Adrenal gland (tissue), 12 donors: Measurements from ENCODE around the gene EI24. TPM values are rescaled to one million over a fixed set of nuclear protein-coding genes. Genes with fewer than 3 reads are reported as not detected.
A peak's percentile ranks its signal among the peaks of the same experiment; 100 is the strongest.

ENCODE experiments used
- DNase-seq, 7 donors: peaks; one replicate each; pipeline ENCODE4 v3.0.0-alpha.2; 2019 to 2020
- H3K27ac ChIP-seq, 5 donors: fragments of 200-600 bp; sonication (generic) in 4 of 5; 1 replicate in 3 of 5; 2 replicates in 2 of 5; pipeline versions ENCODE4 v1.5.1 to v1.8.0; 2016 to 2020; ENCODE audit warnings: mild to moderate bottlenecking in 1 of 5
- H3K27me3 ChIP-seq: fragments of 200-600 bp; 2 replicates; pipeline ENCODE4 v1.8.0; 2021
- H3K36me3 ChIP-seq, 2 donors: fragments of 200-600 bp; replicated peaks in 1 of 2; 1 replicate in 1 of 2; 2 replicates in 1 of 2; pipeline versions ENCODE4 v1.5.1 to v1.8.0; 2018 to 2022
- H3K4me1 ChIP-seq, 2 donors: fragments of 200-600 bp; replicated peaks in 1 of 2; 1 replicate in 1 of 2; 2 replicates in 1 of 2; pipeline versions ENCODE4 v1.5.1 to v1.8.0; 2018 to 2021
- H3K4me3 ChIP-seq, 4 donors: fragments of 200-600 bp; sonication (generic) in 3 of 4; one replicate each; pipeline ENCODE4 v1.5.1; 2016 to 2018
- H3K9me3 ChIP-seq, 3 donors: fragments of 200-600 bp; sonication (generic) in 1 of 3; replicated peaks in 1 of 3; 1 replicate in 2 of 3; 2 replicates in 1 of 3; pipeline versions ENCODE4 v1.5.1 to v1.8.0; 2016 to 2021
- CTCF ChIP-seq, 6 experiments: fragments of 450-650 bp in 4 of 6; fragments of 200-600 bp in 2 of 6; sonication (generic) in 1 of 6; IDR thresholded peaks; 1 replicate in 5 of 6; 2 replicates in 1 of 6; pipeline versions ENCODE4 v1.5.1 to v1.8.0; 2016 to 2021; ENCODE audit warnings: antibody characterized with exemption in 6 of 6, mild to moderate bottlenecking in 2 of 6, moderate library complexity in 1 of 6
- POLR2A ChIP-seq, 2 donors: fragments of 450-650 bp; IDR thresholded peaks; one replicate each; pipeline ENCODE4 v1.6.1; 2017; ENCODE audit warnings: antibody characterized with exemption in 2 of 2, mild to moderate bottlenecking in 2 of 2, moderate library complexity in 1 of 2
- WGBS, 4 donors: extraction: QIAGEN DNeasy Blood & Tissue Kit in 2 of 4; methylation state at CpG; one replicate each; pipeline versions ENCODE4 v1.1.5 to v1.1.7; 2013 to 2017; 5-methylcytosine and 5-hydroxymethylcytosine counted together
- intact Hi-C, 2 donors: fragments of 100-400 bp; cut with DNase I; formaldehyde crosslinking; loops; one replicate each; pipeline versions ENCODE4 v1.14.1 to v1.15.0; 2022 to 2023
- polyA plus RNA-seq, 3 donors: library from polyadenylated mRNA; stranded (reverse); fragments of 200-250 nt in 2 of 3; fragments of 350-450 nt in 1 of 3; fragmentation: Illumina TruSeq in 1 of 3; extraction: RNeasy Lipid Tissue Mini Kit (QIAGEN cat#74804) in 1 of 3; gene quantifications; one replicate each; pipeline ENCODE4 v1.2.3, GENCODE V29; 2013 to 2014
- total RNA-seq, 9 donors: library from RNA; depleted of rRNA in 4 of 9; stranded (reverse); fragments of >200 nt in 4 of 9; fragments of 120-200 nt in 1 of 9; fragmentation: NEBNext Ultra II Directional in 1 of 9; extraction: Animal tissue kit (Norgen Biotek cat#: 25700) in 1 of 9; gene quantifications; one replicate each; pipeline versions ENCODE4 v1.1.0 to v1.2.4, GENCODE V29; 2013 to 2023
- donor health status: healthy with polysubstance abuse.
- donor health status: Bipolar disorder and iron deficiency.
- donor health status: DM: yes; HTN: yes; CAD: no.
- donor health status: DM: no; HTN: no; CAD: no.
- donor health status: DM: no; HTN: no; CAD: no.
- donor health status: DM: yes; HTN: yes; CAD: no.

Gene EI24
- total and polyA plus RNA-seq, 12 donors: 19.0 to 65.6 (median 46.7) TPM

GRCh38 chr11:125621995-125622394, 52.7 kb downstream of the EI24 start:
- intact Hi-C loops: loop anchor here (10.0 kb wide), 1 partner anchor 253 kb away; no protein-coding TSS in a partner anchor
- no peak for DNase-seq
- Histone ChIP-seq H3K9me3 (no peaks in the 10 kb centered on the region), H3K27ac (no peak overlapping the region), H3K27me3 (no peaks in the 10 kb centered on the region), H3K4me3 (no peak overlapping the region), H3K4me1 (peaks cover 6 to 18% of the 10 kb centered on the region in 2 donors), H3K36me3 (peaks cover 0 to 49% of the 10 kb centered on the region in 2 donors)
- WGBS, 4 donors: 84 to 89% (median 86%) methylated on average over 2 of the region's 2 CpGs
- TF ChIP-seq CTCF (IDR thresholded peaks at IDR 0.05) (no peak), POLR2A (IDR thresholded peaks at IDR 0.05) (no peak)

DNA sequence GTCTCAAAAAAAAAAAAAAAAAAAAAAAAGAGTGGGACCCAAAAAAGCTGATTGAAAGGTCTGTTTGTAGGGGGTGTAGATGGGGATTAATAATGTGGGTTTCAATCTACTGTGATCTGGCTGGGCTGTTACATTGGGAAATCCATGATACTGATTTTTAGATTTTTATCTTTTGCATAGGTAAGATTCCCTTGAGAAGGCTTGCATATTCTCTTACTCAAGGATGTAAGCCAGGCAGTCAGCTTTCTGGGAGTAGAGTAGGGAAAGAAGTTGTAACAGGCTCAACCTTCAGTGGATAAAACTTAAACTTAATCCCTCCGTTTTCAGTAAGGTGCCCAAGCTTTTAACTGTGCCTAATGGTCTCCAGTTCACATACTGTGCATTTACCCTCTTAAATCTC, 53.8 kb downstream of the EI24 start:
- no peak for TF ChIP-seq POLR2A (IDR thresholded peaks at IDR 0.05)
- no peak for TF ChIP-seq CTCF (IDR thresholded peaks at IDR 0.05)
- Histone ChIP-seq H3K36me3 (peaks cover 0 to 39% of the 10 kb centered on the region in 2 donors), H3K9me3 (no peaks in the 10 kb centered on the region), H3K4me1 (peaks cover 6 to 18% of the 10 kb centered on the region in 2 donors), H3K27me3 (no peaks in the 10 kb centered on the region), H3K27ac (no peak overlapping the region), H3K4me3 (no peak overlapping the region)
- DNase-seq: no peak
- intact Hi-C loops: loop anchor here (10.0 kb wide), 1 partner anchor 252 kb away; no protein-coding TSS in a partner anchor
- WGBS, 4 donors: 88 to 97% (median 89%) methylated on average over 1 of the region's 1 CpG

DNA sequence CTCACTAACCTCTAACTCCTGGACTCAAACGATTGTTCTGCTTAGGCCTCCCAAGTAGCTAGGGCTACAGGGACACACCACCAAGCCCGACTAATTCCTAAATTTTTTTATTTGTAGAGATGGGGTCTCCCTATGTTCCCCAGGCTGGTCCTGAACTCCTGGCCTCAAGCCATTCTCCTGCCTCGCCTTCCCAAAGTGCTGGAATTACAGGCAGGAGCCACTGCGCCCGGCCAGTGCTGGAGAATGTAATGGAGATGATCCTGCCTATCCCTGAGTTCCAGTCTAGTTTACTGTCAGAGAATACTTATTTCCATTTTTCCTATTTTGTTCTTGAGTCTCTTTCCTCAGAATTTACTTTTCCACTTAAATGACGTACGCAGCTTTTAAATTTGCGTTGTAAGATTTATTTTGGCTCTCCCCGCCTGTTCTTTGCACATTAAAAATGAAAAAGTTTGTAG, 55.5 kb downstream of the EI24 start, which contains the start of gene CHEK1:
Gene CHEK1 (plus strand): TSS at position 408 of the 458 bp plus-strand sequence. CDS start 1,606 bp downstream, outside the sequence.
- intact Hi-C loops: loop anchor here (10.0 kb wide), 1 partner anchor 250 kb away; no protein-coding TSS in a partner anchor
- Histone ChIP-seq H3K27ac (peak within 1 kb of the TSS; percentile 57 to 93 (median 88)), H3K4me3 (peak within 1 kb of the TSS; percentile 13 to 62 (median 46)), H3K9me3 (no peaks in the 10 kb centered on the region), H3K27me3 (no peaks in the 10 kb centered on the region), H3K4me1 (peaks cover 6 to 18% of the 10 kb centered on the region in 2 donors), H3K36me3 (peaks cover 0 to 22% of the 10 kb centered on the region in 2 donors)
- DNase-seq: peak in 3 of 7 donors; percentile 16 to 54 (median 22)
- TF ChIP-seq POLR2A (IDR thresholded peaks at IDR 0.05) (no peak), CTCF (IDR thresholded peaks at IDR 0.05) (no peak)
- 60 to 68% (median 63%) methylated on average over 9 of the region's 9 CpGs for WGBS, 4 donors

DNA sequence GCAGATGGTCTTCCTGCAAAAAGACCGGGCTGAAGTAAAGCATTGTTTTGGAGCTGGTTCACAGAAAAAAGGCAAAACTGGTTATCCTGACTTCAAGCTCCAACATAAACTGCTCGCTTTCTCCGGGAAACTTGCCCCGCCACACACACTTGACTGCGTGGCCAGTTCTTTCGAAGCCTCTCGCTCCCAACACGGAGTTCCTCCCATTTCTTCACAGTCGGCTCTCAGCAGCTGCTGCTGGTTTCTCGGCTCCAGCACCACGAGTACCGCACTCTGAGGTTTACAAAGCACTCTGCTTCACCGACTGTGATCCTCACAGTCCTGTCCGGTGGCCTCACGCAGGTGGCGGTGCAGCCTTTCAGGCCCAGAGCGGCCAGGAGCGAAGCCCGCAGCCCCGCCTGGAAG, 56.0 kb downstream of the EI24 start:
- Histone ChIP-seq H3K4me1 (peaks cover 6 to 18% of the 10 kb centered on the region in 2 donors), H3K4me3 (peak overlapping the region; percentile 13 to 62 (median 46)), H3K27me3 (no peaks in the 10 kb centered on the region), H3K9me3 (no peaks in the 10 kb centered on the region), H3K27ac (peak overlapping the region; percentile 57 to 93 (median 88)), H3K36me3 (peaks cover 0 to 18% of the 10 kb centered on the region in 2 donors)
- intact Hi-C loops: loop anchor here (10.0 kb wide), 1 partner anchor 250 kb away; no protein-coding TSS in a partner anchor
- TF ChIP-seq CTCF (IDR thresholded peaks at IDR 0.05): no peak
- no peak for TF ChIP-seq POLR2A (IDR thresholded peaks at IDR 0.05)
- DNase-seq: no peak
- WGBS, 4 donors: 1 to 4% (median 2%) methylated on average over 11 to 20 of the region's 20 CpGs
